Choroid plexus epithelial cell (primary cell): ENCODE data around the gene OR1F1.
"Not testable (repeated sequence)": the region's sequence is repeated elsewhere in the genome, so short reads cannot be mapped to it uniquely, and the experiment has no call there.

Experiments used
- DNase-seq: peaks from one replicate; pipeline ENCODE4 v3.0.0-alpha.2; 2010; ENCODE audit warnings: low read depth
- H3K4me3 ChIP-seq: 2 replicates; pipeline ENCODE4 v1.5.1; 2011; ENCODE audit warnings: low read depth, mild to moderate bottlenecking, control low read depth, low read length, moderate library complexity
- CTCF ChIP-seq: conservative IDR thresholded peaks from 2 replicates; pipeline ENCODE4 v1.5.1; 2011; ENCODE audit warnings: low read depth, mild to moderate bottlenecking, control low read depth, inconsistent platforms, low read length, moderate library complexity

Gene OR1F1

GRCh38 chr16:3158510-3159314, 29.3 kb upstream of the OR1F1 start:
- peak overlapping the region; percentile 76 for H3K4me3 ChIP-seq
- no peak for TF ChIP-seq CTCF
- peak; percentile 83 for DNase-seq

GRCh38 chr16:3161235-3162018, 26.6 kb upstream of the OR1F1 start:
- no peak for DNase-seq
- no peak overlapping the region for H3K4me3 ChIP-seq
- no peak for TF ChIP-seq CTCF

- no peak overlapping the region for H3K4me3 ChIP-seq
- no peak for DNase-seq
- no peak for TF ChIP-seq CTCF
Observed at GRCh38 chr16:3164121-3164991, 23.6 kb upstream of the OR1F1 start.

GRCh38 chr16:3165111-3165822, 22.7 kb upstream of the OR1F1 start:
- no peak for DNase-seq
- TF ChIP-seq CTCF: no peak
- H3K4me3 ChIP-seq: no peak overlapping the region

GRCh38 chr16:3166505-3166886, 21.5 kb upstream of the OR1F1 start:
- no peak for DNase-seq
- H3K4me3 ChIP-seq: no peak overlapping the region
- TF ChIP-seq CTCF: no peak

GRCh38 chr16:3168729-3169128, 19.3 kb upstream of the OR1F1 start:
- not testable (repeated sequence) for H3K4me3 ChIP-seq, DNase-seq
